HL-60 (cell line): ENCODE measurements around the gene PLCD1.

Experiments used
- POLR2AphosphoS5 ChIP-seq: IDR thresholded peaks from 2 replicates; pipeline ENCODE4 v1.6.1; 2012; ENCODE audit warnings: low read depth
- REST ChIP-seq: IDR thresholded peaks from 2 replicates; pipeline ENCODE4 v1.6.1; 2012; ENCODE audit warnings: low read depth; ENCODE audit not compliant: insufficient replicate concordance
- TF ChIP-seq, protein P1 (sequence below): IDR thresholded peaks from one replicate; pipeline ENCODE4 v1.5.1; 2011; ENCODE audit warnings: low read length, control low read depth, inconsistent platforms; ENCODE audit not compliant: insufficient read depth

GRCh38 chr3:37985637-37986320, 43.7 kb downstream of the PLCD1 start:
- TF ChIP-seq, protein P1, sequence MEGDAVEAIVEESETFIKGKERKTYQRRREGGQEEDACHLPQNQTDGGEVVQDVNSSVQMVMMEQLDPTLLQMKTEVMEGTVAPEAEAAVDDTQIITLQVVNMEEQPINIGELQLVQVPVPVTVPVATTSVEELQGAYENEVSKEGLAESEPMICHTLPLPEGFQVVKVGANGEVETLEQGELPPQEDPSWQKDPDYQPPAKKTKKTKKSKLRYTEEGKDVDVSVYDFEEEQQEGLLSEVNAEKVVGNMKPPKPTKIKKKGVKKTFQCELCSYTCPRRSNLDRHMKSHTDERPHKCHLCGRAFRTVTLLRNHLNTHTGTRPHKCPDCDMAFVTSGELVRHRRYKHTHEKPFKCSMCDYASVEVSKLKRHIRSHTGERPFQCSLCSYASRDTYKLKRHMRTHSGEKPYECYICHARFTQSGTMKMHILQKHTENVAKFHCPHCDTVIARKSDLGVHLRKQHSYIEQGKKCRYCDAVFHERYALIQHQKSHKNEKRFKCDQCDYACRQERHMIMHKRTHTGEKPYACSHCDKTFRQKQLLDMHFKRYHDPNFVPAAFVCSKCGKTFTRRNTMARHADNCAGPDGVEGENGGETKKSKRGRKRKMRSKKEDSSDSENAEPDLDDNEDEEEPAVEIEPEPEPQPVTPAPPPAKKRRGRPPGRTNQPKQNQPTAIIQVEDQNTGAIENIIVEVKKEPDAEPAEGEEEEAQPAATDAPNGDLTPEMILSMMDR = no peak
- TF ChIP-seq POLR2AphosphoS5 = no peak
- TF ChIP-seq REST = no peak
